ENCODE measurements around the gene ZNF221.
"Not testable (repeated sequence)": the region's sequence is repeated elsewhere in the genome, so short reads cannot be mapped to it uniquely, and the experiment has no call there.

The ZNF221 gene

DNA sequence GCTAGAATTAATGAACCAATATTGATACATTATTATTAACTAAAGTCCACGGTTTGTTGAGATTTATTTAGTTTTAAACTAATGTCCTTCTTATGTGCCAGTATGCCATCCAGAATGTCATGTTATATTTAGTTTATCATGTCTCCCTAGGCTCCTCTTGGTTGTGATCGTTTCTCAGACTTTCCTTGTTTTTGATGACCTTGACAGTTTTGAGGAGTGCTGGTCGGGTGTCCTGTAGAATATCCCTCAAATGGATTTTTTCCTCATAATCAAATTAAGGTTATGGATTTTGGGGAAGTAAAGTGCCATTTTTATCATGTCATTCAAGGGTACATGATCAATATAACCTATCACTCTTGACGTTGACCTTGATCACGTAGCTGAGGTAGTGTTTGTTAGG, 9.8 kb upstream of the ZNF221 start:
- peaks cover 8% of the 10 kb centered on the region for H3K9me3 ChIP-seq
- no peaks in the 10 kb centered on the region for H3K4me1 ChIP-seq (ENCODE audit: control insufficient read depth in 1 of 2, insufficient read depth in 1 of 2, low read depth in 1 of 2, low read length in 1 of 2)
- no peak overlapping the region for H3K27ac ChIP-seq
- H3K36me3 ChIP-seq = no peaks in the 10 kb centered on the region
- no peak for TF ChIP-seq CTCF (IDR thresholded peaks at IDR 0.05)
- no peak overlapping the region for H3K4me3 ChIP-seq (ENCODE audit: low read depth in 1 of 2, low read length in 1 of 2)
- no peaks in the 10 kb centered on the region for H3K27me3 ChIP-seq

DNA sequence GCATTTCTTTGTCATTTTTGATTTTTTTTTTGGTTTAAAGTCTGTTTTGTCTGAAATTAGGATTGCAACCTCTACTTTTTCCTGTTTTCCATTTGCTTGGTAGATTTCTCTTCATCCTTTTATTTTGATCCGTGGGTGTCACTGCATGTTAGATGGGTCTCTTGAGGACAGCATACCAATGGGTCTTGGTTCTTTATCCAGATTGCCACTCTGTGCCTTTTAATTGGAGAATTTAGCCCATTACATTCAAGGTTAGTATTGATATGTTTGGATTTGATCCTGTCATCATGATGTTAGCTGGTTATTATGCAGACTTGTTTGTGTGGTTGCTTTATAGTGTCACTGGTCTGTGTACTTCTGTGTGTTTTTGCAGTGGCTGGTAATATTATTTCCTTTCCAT, 3.6 kb upstream of the ZNF221 start:
- not testable (repeated sequence) for H3K27ac ChIP-seq; H3K4me1 ChIP-seq (ENCODE audit: control insufficient read depth in 1 of 2, insufficient read depth in 1 of 2, low read depth in 1 of 2, low read length in 1 of 2); H3K4me3 ChIP-seq (ENCODE audit: low read depth in 1 of 2, low read length in 1 of 2); H3K36me3 ChIP-seq; H3K9me3 ChIP-seq; H3K27me3 ChIP-seq

- H3K27ac ChIP-seq = not testable (repeated sequence)
Measured at GRCh38 chr19:43949803-43950202, 1.2 kb upstream of the ZNF221 start.

DNA sequence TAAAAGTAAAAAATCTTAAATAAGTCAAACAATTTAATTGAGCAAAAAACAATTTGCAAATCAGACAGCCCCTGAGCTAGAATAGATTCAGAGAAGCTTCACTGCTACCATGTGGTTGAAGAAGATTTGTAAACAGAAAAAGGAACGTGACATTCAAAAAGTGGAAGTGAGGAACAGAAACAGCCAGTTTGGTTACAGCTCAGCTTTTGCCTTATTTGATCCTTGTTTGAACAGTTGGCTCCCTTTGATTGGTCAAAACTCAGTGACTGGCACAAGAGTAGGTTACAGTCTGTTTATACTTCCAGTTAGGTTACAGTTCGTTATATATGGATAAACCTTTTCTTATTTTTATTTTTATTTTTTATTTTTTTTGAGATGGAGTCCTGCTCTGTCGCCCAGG, 5.8 kb downstream of the ZNF221 start:
- Histone ChIP-seq H3K4me3 (ENCODE audit: low read depth in 1 of 2, low read length in 1 of 2) (no peak overlapping the region), H3K9me3 (no peaks in the 10 kb centered on the region), H3K36me3 (no peaks in the 10 kb centered on the region), H3K4me1 (ENCODE audit: control insufficient read depth in 1 of 2, insufficient read depth in 1 of 2, low read depth in 1 of 2, low read length in 1 of 2) (no peaks in the 10 kb centered on the region), H3K27ac (no peak overlapping the region), H3K27me3 (no peaks in the 10 kb centered on the region)
- TF ChIP-seq CTCF (IDR thresholded peaks at IDR 0.05) = no peak

More at GRCh38 chr19:43949803-43950202, 1.2 kb upstream of the ZNF221 start:
- not testable (repeated sequence) for H3K4me1 ChIP-seq (ENCODE audit: control insufficient read depth in 1 of 2, insufficient read depth in 1 of 2, low read depth in 1 of 2, low read length in 1 of 2); H3K4me3 ChIP-seq (ENCODE audit: low read depth in 1 of 2, low read length in 1 of 2); H3K27me3 ChIP-seq; H3K9me3 ChIP-seq; H3K36me3 ChIP-seq

- Histone ChIP-seq H3K4me3 (ENCODE audit: low read depth in 1 of 2, low read length in 1 of 2) (no peak overlapping the region), H3K36me3 (no peaks in the 10 kb centered on the region), H3K27me3 (no peaks in the 10 kb centered on the region), H3K4me1 (ENCODE audit: control insufficient read depth in 1 of 2, insufficient read depth in 1 of 2, low read depth in 1 of 2, low read length in 1 of 2) (no peaks in the 10 kb centered on the region), H3K27ac (no peak overlapping the region), H3K9me3 (no peaks in the 10 kb centered on the region)
- TF ChIP-seq CTCF (IDR thresholded peaks at IDR 0.05) = no peak
Measured at GRCh38 chr19:43957891-43958290, 6.9 kb downstream of the ZNF221 start.

DNA sequence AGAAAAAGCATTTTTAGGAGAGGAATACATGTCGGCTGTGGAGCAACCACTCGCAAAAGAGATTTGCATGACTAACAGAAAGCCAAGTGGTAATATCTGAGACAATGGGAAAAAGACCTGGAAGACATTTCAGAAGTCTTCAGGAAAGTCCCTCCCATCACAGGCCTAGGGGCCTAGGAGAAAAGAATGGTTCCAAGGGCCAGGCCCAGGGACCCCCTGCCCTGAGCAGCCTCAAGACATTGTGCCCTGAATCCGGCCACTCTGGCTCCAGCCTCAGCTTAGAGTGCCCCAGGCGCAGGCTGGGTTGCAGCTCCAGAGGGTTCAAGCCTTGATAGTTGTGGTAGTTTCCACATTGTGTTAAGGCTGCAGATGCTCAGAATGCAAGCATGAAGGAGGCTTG, 9.4 kb downstream of the ZNF221 start:
- H3K27me3 ChIP-seq = no peaks in the 10 kb centered on the region
- no peak overlapping the region for H3K27ac ChIP-seq
- no peaks in the 10 kb centered on the region for H3K36me3 ChIP-seq
- H3K9me3 ChIP-seq = no peaks in the 10 kb centered on the region
- H3K4me1 ChIP-seq (ENCODE audit: control insufficient read depth in 1 of 2, insufficient read depth in 1 of 2, low read depth in 1 of 2, low read length in 1 of 2) = no peaks in the 10 kb centered on the region
- TF ChIP-seq CTCF (IDR thresholded peaks at IDR 0.05) = no peak
- H3K4me3 ChIP-seq (ENCODE audit: low read depth in 1 of 2, low read length in 1 of 2) = no peak overlapping the region

DNA sequence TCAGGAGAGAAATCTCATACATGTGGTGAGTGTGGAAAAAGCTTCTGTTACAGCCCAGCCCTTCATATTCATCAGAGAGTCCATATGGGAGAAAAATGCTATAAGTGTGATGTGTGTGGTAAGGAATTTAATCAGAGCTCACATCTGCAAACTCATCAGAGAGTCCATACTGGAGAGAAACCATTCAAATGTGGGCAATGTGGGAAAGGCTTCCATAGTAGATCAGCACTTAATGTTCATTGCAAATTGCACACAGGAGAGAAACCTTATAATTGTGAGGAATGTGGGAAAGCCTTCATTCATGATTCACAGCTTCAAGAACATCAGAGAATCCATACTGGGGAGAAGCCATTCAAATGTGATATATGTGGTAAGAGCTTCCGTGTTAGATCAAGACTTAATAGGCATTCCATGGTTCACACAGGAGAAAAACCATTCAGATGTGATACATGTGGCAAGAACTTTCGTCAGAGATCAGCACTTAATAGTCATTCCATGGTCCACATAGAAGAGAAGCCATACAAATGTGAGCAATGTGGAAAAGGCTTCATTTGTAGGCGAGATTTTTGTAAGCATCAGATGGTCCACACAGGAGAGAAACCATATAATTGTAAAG, 15.2 kb downstream of the ZNF221 start:
- Histone ChIP-seq H3K27ac (no peak overlapping the region), H3K4me1 (ENCODE audit: control insufficient read depth in 1 of 2, insufficient read depth in 1 of 2, low read depth in 1 of 2, low read length in 1 of 2) (no peaks in the 10 kb centered on the region), H3K9me3 (peaks cover 22% of the 10 kb centered on the region), H3K27me3 (no peaks in the 10 kb centered on the region), H3K36me3 (peaks cover 4% of the 10 kb centered on the region), H3K4me3 (ENCODE audit: low read depth in 1 of 2, low read length in 1 of 2) (no peak overlapping the region)
- TF ChIP-seq CTCF (IDR thresholded peaks at IDR 0.05) = no peak
